GM12801 (cell line): Measurements from ENCODE around the gene RACGAP1.

ENCODE experiments used
- TF ChIP-seq, protein P1 (sequence below): IDR thresholded peaks from one replicate; pipeline ENCODE4 v1.5.1; 2011; ENCODE audit warnings: control low read depth; ENCODE audit not compliant: insufficient read length; ENCODE audit errors: extremely low read depth

The RACGAP1 gene

GRCh38 chr12:50052964-50053363, 27.7 kb upstream of the RACGAP1 start:
- TF ChIP-seq, protein P1, sequence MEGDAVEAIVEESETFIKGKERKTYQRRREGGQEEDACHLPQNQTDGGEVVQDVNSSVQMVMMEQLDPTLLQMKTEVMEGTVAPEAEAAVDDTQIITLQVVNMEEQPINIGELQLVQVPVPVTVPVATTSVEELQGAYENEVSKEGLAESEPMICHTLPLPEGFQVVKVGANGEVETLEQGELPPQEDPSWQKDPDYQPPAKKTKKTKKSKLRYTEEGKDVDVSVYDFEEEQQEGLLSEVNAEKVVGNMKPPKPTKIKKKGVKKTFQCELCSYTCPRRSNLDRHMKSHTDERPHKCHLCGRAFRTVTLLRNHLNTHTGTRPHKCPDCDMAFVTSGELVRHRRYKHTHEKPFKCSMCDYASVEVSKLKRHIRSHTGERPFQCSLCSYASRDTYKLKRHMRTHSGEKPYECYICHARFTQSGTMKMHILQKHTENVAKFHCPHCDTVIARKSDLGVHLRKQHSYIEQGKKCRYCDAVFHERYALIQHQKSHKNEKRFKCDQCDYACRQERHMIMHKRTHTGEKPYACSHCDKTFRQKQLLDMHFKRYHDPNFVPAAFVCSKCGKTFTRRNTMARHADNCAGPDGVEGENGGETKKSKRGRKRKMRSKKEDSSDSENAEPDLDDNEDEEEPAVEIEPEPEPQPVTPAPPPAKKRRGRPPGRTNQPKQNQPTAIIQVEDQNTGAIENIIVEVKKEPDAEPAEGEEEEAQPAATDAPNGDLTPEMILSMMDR: no peak

- TF ChIP-seq, protein P1: no peak
Observed at GRCh38 chr12:50052544-50052943, 27.2 kb upstream of the RACGAP1 start.

- TF ChIP-seq, protein P1: no peak
Observed at GRCh38 chr12:50051101-50051806, 26.0 kb upstream of the RACGAP1 start.

DNA sequence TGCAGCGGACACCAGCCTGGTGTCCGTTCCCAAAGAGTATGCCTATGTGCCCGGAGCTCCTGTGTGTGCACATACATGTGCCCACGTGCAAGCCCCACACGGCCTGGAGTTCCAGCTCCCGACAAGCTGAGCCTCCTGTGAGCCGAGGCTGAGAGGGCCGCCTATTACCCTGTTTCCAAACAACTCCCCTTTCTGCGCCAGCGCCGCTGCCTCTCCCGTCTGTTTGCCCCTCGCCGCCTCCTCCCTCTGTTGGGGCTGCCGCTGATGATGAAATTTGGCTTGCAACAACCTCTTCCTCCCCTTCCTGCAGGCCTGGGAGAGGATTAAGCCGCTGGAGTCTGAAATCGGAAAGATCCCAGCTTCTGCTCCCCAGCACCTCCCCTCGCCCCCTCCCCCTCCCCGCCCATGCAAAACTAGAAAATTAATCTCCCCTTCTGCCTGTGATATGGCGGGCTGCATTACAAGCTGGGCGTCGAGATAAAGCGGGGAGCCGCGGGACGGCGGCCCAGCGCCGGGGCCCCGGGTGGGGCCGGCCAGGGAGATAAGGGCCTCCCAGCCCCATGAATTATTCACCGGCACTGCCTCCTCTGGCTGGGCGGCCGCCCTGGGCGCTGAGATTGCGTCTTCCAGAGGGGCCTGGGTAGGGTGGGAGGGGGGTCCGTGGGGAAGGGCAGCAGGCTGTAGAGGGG, 25.3 kb upstream of the RACGAP1 start:
- TF ChIP-seq, protein P1: no peak

- TF ChIP-seq, protein P1: no peak
Observed at GRCh38 chr12:50050119-50050385, 24.8 kb upstream of the RACGAP1 start.

DNA sequence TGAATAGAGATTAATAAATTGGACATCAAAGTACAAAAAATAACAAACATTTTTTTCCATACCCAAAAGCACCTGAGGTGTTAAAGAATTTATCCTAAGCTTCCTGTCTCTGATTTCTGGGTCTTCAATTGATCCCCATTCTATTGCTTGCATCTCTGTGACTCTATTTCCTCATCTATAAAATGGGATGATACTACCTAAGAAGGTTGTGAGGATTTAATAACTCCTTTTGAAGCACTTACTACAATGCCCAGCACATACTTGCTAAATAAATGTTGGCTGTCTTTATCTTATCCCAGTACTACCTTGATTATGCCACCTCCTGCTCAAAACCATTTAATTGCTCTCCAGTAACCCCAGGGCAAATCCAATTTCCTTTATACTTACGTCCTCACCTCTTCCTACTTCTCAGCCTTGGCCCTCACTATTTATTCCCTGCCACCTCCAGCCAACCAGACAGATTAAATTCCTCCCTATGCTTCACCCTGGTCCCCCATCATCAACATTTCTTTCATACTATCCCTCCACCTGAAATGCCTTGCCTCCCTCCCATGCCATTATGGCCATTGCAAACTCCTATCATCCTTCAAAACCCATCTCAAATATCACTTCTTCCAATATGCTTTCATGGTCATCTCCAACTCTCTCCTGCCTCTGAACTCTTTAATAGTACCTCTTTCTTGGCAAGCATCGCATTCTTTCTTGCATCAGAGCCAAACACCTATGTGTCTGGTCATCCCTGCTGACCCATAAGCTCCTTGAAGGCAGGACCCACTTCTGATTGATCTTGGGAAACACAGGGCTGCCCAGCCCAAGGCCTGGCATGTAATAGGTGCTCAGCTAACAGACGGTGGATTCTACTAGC, 24.2 kb upstream of the RACGAP1 start:
- TF ChIP-seq, protein P1: no peak

DNA sequence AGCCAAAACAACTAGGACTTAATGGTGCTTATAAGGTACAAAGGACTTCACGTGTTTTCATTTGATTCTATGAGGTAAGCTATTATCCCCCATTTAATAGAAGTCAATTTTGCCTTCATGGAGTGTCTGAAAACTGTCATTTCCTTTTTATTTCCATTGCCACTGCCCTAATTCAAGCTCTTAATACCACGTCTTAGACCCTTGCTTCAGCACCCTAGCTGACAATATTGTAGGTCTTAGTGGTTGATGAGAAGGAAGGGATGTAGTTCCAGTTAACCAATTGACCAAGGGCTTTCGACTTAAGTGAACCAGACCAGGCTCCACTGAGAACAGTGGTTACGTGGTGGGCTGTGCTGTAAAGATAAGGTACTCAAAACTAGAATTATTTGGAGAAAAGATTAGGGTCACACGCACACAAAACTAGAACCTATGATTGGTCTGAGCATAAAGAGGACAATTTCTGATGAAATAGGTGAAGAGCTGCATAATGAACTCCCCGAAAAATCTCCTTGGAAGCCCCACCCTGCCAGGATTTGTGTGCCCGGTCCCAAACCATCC, 22.5 kb upstream of the RACGAP1 start:
- TF ChIP-seq, protein P1: no peak
